ENCODE results near the gene RPS6KA4.

The RPS6KA4 gene

DNA sequence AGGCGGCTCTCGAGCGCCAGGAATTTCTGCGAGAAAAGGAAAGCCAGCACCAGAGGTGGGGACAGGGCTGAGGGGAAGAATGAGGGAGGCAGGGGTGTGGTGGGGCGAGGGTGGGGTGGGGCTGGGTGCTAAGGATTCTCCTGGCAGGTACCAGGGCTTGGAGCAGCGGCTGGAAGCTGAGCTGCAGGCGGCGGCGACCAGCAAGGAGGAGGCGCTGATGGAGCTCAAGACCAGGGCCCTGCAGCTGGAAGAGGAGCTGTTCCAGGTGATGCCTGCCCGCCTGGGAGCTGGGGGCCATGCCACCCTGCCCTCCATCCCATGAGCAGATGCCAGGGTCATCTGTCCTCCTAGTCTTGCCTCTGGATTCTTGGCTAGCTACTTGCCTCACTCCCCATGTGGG, 9.6 kb upstream of the RPS6KA4 start:
- no peak overlapping the region for H2BK120ac ChIP-seq (ENCODE audit: low read depth, low read length)
- peaks cover 7% of the 10 kb centered on the region for H3K4me1 ChIP-seq (ENCODE audit: control insufficient read depth, insufficient read depth, low read depth, low read length)
- no peak overlapping the region for H3K4me2 ChIP-seq (ENCODE audit: low read length, poor library complexity, severe bottlenecking)
- H3K14ac ChIP-seq (ENCODE audit: low read length in 2 of 2) = no peak overlapping the region
- no peak for DNase-seq
- no peaks in the 10 kb centered on the region for H3K79me1 ChIP-seq (replicated peaks; ENCODE audit: low read length, poor library complexity, severe bottlenecking)
- H3K27me3 ChIP-seq (ENCODE audit: control insufficient read depth in 1 of 2, insufficient read depth in 1 of 2, low read length in 2 of 2) = peaks cover 0 to 12% of the 10 kb centered on the region in 2 experiments
- H2AFZ ChIP-seq (ENCODE audit: low read depth, low read length) = no peak overlapping the region
- H3K18ac ChIP-seq (ENCODE audit: low read depth in 1 of 2, low read length in 2 of 2) = no peak overlapping the region
- no peak overlapping the region for H2BK12ac ChIP-seq (ENCODE audit: low read length in 2 of 2)
- no peak overlapping the region for H3K4ac ChIP-seq (ENCODE audit: low read depth in 1 of 2, low read length in 2 of 2)
- no peak overlapping the region for H3K4me3 ChIP-seq (ENCODE audit: insufficient read depth in 1 of 2, low read depth in 1 of 2, low read length in 2 of 2)
- no peak overlapping the region for H4K8ac ChIP-seq (ENCODE audit: low read length)
- no peak overlapping the region for H2BK5ac ChIP-seq (ENCODE audit: low read depth, low read length, poor library complexity, severe bottlenecking)
- H3K36me3 ChIP-seq (ENCODE audit: control insufficient read depth in 1 of 2, insufficient read depth in 2 of 2, low read depth in 1 of 2, low read length in 2 of 2) = no peaks in the 10 kb centered on the region
- H3K27ac ChIP-seq (ENCODE audit: low read length, poor library complexity, severe bottlenecking) = no peak overlapping the region
- no peak overlapping the region for H3K23ac ChIP-seq (ENCODE audit: low read length in 2 of 2)
- 82% methylated on average over 10 of the region's 11 CpGs for WGBS
- H2AK5ac ChIP-seq (ENCODE audit: low read length, severe bottlenecking) = no peak overlapping the region
- H3K9me3 ChIP-seq (ENCODE audit: control insufficient read depth, low read length) = no peaks in the 10 kb centered on the region
- no peak overlapping the region for H2BK15ac ChIP-seq (ENCODE audit: low read depth, poor library complexity, severe bottlenecking)
- H3K9ac ChIP-seq (ENCODE audit: low read length) = no peak overlapping the region
- no peak overlapping the region for H4K91ac ChIP-seq (ENCODE audit: low read length)

DNA sequence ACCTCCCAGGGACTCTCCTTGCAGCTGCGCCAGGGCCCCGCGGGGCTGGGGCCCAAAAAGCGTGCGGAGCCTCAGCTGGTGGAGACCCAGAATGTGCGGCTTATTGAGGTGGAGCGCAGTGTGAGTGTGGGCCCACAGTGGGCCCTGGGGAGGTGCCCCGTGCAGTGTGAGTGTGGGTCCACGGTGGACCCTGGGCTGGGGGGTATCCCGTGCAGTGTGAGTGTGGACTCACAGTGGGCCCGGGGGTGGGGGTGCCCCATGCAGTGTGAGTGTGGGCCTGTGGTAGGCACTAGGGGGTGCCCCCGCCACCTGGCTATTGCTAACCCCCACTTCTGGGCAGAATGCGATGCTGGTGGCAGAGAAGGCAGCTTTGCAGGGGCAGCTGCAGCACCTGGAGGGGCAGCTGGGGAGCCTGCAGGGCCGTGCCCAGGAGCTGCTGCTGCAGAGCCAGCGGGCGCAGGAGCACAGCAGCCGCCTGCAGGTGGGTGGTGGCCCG, 7.8 kb upstream of the RPS6KA4 start:
- Histone ChIP-seq H3K18ac (ENCODE audit: low read depth in 1 of 2, low read length in 2 of 2) (no peak overlapping the region), H3K14ac (ENCODE audit: low read length in 2 of 2) (no peak overlapping the region), H3K27ac (ENCODE audit: low read length, poor library complexity, severe bottlenecking) (no peak overlapping the region), H3K4me3 (ENCODE audit: insufficient read depth in 1 of 2, low read depth in 1 of 2, low read length in 2 of 2) (no peak overlapping the region), H3K27me3 (ENCODE audit: control insufficient read depth in 1 of 2, insufficient read depth in 1 of 2, low read length in 2 of 2) (peaks cover 0 to 12% of the 10 kb centered on the region in 2 experiments), H4K91ac (ENCODE audit: low read length) (peak overlapping the region; percentile 11), H3K23ac (ENCODE audit: low read length in 2 of 2) (no peak overlapping the region), H3K9ac (ENCODE audit: low read length) (no peak overlapping the region), H3K4me1 (ENCODE audit: control insufficient read depth, insufficient read depth, low read depth, low read length) (peaks cover 17% of the 10 kb centered on the region), H3K79me1 (replicated peaks; ENCODE audit: low read length, poor library complexity, severe bottlenecking) (no peaks in the 10 kb centered on the region), H2AK5ac (ENCODE audit: low read length, severe bottlenecking) (no peak overlapping the region), H2BK12ac (ENCODE audit: low read length in 2 of 2) (no peak overlapping the region), H3K4me2 (ENCODE audit: low read length, poor library complexity, severe bottlenecking) (no peak overlapping the region), H2BK15ac (ENCODE audit: low read depth, poor library complexity, severe bottlenecking) (no peak overlapping the region), H2BK120ac (ENCODE audit: low read depth, low read length) (no peak overlapping the region), H4K8ac (ENCODE audit: low read length) (no peak overlapping the region), H2BK5ac (ENCODE audit: low read depth, low read length, poor library complexity, severe bottlenecking) (no peak overlapping the region), H3K36me3 (ENCODE audit: control insufficient read depth in 1 of 2, insufficient read depth in 2 of 2, low read depth in 1 of 2, low read length in 2 of 2) (no peaks in the 10 kb centered on the region), H2AFZ (ENCODE audit: low read depth, low read length) (no peak overlapping the region), H3K4ac (ENCODE audit: low read depth in 1 of 2, low read length in 2 of 2) (no peak overlapping the region), H3K9me3 (ENCODE audit: control insufficient read depth, low read length) (no peaks in the 10 kb centered on the region)
- WGBS = 93% methylated on average over 18 of the region's 18 CpGs
- no peak for DNase-seq

DNA sequence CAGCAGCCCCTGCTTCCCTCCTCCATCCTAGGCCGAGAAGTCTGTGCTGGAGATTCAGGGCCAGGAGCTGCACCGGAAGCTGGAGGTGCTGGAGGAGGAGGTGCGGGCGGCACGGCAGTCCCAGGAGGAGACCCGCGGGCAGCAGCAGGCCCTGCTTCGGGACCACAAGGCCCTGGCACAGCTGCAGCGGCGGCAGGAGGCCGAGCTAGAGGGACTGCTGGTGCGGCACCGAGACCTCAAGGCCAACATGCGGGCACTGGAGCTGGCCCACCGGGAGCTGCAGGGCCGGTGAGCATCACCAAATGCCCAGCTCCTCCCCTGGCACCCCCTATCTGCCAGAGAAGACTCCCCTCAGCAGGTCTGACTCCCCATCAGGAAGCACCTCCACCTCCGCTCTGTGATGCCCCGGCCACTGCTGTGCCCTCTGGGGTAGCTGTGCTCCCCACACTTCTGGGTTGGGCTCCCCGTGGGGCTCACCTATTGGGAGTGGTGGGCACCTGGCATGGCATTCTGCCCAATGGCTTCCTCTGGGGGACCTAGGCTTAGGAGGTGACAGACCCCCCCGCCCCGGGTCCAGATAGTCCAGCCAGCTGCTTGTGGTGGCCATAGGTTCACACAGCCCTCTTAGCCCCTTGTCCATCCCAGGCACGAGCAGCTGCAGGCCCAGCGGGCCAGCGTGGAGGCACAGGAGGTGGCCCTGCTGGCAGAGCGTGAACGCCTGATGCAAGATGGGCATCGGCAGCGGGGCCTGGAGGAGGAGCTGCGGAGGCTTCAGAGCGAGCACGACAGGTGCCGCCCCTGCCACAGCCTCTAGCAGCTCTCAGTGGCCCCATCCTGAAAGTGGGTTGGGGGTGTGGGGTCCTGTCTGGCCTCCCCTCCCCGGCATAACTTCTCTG, 6.6 kb upstream of the RPS6KA4 start:
- Histone ChIP-seq H3K27me3 (ENCODE audit: control insufficient read depth in 1 of 2, insufficient read depth in 1 of 2, low read length in 2 of 2) (peaks cover 0 to 10% of the 10 kb centered on the region in 2 experiments), H3K14ac (ENCODE audit: low read length in 2 of 2) (no peak overlapping the region), H3K79me1 (replicated peaks; ENCODE audit: low read length, poor library complexity, severe bottlenecking) (no peaks in the 10 kb centered on the region), H3K4ac (ENCODE audit: low read depth in 1 of 2, low read length in 2 of 2) (no peak overlapping the region), H3K4me3 (ENCODE audit: insufficient read depth in 1 of 2, low read depth in 1 of 2, low read length in 2 of 2) (no peak overlapping the region), H2AFZ (ENCODE audit: low read depth, low read length) (no peak overlapping the region), H3K9ac (ENCODE audit: low read length) (no peak overlapping the region), H4K8ac (ENCODE audit: low read length) (no peak overlapping the region), H3K23ac (ENCODE audit: low read length in 2 of 2) (no peak overlapping the region), H3K18ac (ENCODE audit: low read depth in 1 of 2, low read length in 2 of 2) (no peak overlapping the region), H3K27ac (ENCODE audit: low read length, poor library complexity, severe bottlenecking) (no peak overlapping the region), H3K4me2 (ENCODE audit: low read length, poor library complexity, severe bottlenecking) (no peak overlapping the region), H4K91ac (ENCODE audit: low read length) (no peak overlapping the region), H2AK5ac (ENCODE audit: low read length, severe bottlenecking) (no peak overlapping the region), H2BK5ac (ENCODE audit: low read depth, low read length, poor library complexity, severe bottlenecking) (no peak overlapping the region), H2BK15ac (ENCODE audit: low read depth, poor library complexity, severe bottlenecking) (peak overlapping the region; percentile 9), H3K9me3 (ENCODE audit: control insufficient read depth, low read length) (no peaks in the 10 kb centered on the region), H3K36me3 (ENCODE audit: control insufficient read depth in 1 of 2, insufficient read depth in 2 of 2, low read depth in 1 of 2, low read length in 2 of 2) (no peaks in the 10 kb centered on the region), H3K4me1 (ENCODE audit: control insufficient read depth, insufficient read depth, low read depth, low read length) (peaks cover 24% of the 10 kb centered on the region), H2BK12ac (ENCODE audit: low read length in 2 of 2) (peak overlapping the region in 1 of 2 experiments; percentile 35), H2BK120ac (ENCODE audit: low read depth, low read length) (no peak overlapping the region)
- 91% methylated on average over 31 of the region's 33 CpGs for WGBS
- no peak for DNase-seq

DNA sequence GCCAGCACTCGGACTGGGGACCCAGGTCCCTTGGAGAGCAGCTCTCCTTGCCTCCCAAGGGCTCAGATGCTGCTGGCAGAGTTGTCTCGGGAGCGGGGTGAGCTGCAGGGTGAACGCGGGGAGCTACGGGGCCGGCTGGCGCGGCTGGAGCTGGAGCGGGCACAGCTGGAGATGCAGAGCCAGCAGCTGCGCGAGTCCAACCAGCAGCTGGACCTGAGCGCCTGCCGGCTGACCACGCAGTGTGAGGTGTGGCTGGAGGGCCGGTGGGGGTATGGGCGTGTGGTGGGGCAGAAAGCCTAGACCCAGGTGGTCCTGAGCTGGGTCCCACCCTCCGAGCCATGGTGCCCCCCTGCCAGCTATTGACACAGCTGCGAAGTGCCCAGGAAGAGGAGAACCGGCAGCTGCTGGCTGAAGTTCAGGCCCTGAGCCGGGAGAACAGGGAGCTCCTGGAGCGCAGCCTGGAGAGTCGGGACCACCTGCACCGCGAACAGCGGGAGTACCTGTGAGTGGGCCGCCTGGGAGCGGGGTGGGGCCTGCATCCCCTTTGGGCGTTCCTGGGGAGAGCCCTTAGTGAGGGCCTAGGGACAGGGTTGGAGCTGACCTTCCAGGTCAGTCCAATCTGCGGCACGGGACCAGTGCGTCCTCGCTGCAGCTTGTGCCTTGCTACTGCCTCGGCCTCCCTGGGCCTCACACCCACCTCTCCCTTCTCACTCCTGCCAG, 5.8 kb upstream of the RPS6KA4 start:
- peaks cover 32% of the 10 kb centered on the region for H3K4me1 ChIP-seq (ENCODE audit: control insufficient read depth, insufficient read depth, low read depth, low read length)
- H2AK5ac ChIP-seq (ENCODE audit: low read length, severe bottlenecking) = no peak overlapping the region
- no peak overlapping the region for H3K23ac ChIP-seq (ENCODE audit: low read length in 2 of 2)
- no peak overlapping the region for H3K4ac ChIP-seq (ENCODE audit: low read depth in 1 of 2, low read length in 2 of 2)
- no peak overlapping the region for H2BK12ac ChIP-seq (ENCODE audit: low read length in 2 of 2)
- no peak overlapping the region for H2BK120ac ChIP-seq (ENCODE audit: low read depth, low read length)
- no peak overlapping the region for H4K8ac ChIP-seq (ENCODE audit: low read length)
- no peak overlapping the region for H3K18ac ChIP-seq (ENCODE audit: low read depth in 1 of 2, low read length in 2 of 2)
- H3K9ac ChIP-seq (ENCODE audit: low read length) = no peak overlapping the region
- H3K36me3 ChIP-seq (ENCODE audit: control insufficient read depth in 1 of 2, insufficient read depth in 2 of 2, low read depth in 1 of 2, low read length in 2 of 2) = no peaks in the 10 kb centered on the region
- H3K27ac ChIP-seq (ENCODE audit: low read length, poor library complexity, severe bottlenecking) = no peak overlapping the region
- H2BK5ac ChIP-seq (ENCODE audit: low read depth, low read length, poor library complexity, severe bottlenecking) = no peak overlapping the region
- 85% methylated on average over 34 of the region's 34 CpGs for WGBS
- no peak overlapping the region for H2BK15ac ChIP-seq (ENCODE audit: low read depth, poor library complexity, severe bottlenecking)
- H3K9me3 ChIP-seq (ENCODE audit: control insufficient read depth, low read length) = no peaks in the 10 kb centered on the region
- no peak overlapping the region for H3K4me2 ChIP-seq (ENCODE audit: low read length, poor library complexity, severe bottlenecking)
- H3K4me3 ChIP-seq (ENCODE audit: insufficient read depth in 1 of 2, low read depth in 1 of 2, low read length in 2 of 2) = no peak overlapping the region
- H3K14ac ChIP-seq (ENCODE audit: low read length in 2 of 2) = no peak overlapping the region
- no peaks in the 10 kb centered on the region for H3K79me1 ChIP-seq (replicated peaks; ENCODE audit: low read length, poor library complexity, severe bottlenecking)
- peaks cover 0 to 10% of the 10 kb centered on the region in 2 experiments for H3K27me3 ChIP-seq (ENCODE audit: control insufficient read depth in 1 of 2, insufficient read depth in 1 of 2, low read length in 2 of 2)
- H4K91ac ChIP-seq (ENCODE audit: low read length) = no peak overlapping the region
- no peak for DNase-seq
- H2AFZ ChIP-seq (ENCODE audit: low read depth, low read length) = no peak overlapping the region

All from mesenchymal stem cell (in vitro differentiated cells and primary cell).